ENCODE data around the gene HSP90AB1.

The HSP90AB1 gene

DNA sequence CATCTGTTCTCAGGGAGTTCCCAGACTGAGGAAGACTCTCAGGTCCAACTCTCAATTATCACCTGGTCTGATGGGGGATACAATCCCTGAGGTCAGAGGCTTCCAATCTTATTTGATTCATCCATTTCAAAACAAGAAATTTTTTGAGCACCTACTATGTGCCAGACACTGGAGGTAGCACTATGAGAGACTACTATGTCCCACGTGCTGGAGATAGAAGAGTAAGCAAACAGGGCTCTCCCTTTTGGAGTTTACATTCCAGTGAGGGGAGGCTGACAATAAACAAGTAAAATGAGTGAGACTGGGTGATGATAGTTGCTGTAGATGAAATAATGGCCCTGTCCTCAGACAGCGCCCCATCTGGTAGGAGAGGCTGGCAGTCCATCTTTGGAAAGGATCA lies 39.8 kb downstream of the HSP90AB1 start:
- TF ChIP-seq, protein P1, sequence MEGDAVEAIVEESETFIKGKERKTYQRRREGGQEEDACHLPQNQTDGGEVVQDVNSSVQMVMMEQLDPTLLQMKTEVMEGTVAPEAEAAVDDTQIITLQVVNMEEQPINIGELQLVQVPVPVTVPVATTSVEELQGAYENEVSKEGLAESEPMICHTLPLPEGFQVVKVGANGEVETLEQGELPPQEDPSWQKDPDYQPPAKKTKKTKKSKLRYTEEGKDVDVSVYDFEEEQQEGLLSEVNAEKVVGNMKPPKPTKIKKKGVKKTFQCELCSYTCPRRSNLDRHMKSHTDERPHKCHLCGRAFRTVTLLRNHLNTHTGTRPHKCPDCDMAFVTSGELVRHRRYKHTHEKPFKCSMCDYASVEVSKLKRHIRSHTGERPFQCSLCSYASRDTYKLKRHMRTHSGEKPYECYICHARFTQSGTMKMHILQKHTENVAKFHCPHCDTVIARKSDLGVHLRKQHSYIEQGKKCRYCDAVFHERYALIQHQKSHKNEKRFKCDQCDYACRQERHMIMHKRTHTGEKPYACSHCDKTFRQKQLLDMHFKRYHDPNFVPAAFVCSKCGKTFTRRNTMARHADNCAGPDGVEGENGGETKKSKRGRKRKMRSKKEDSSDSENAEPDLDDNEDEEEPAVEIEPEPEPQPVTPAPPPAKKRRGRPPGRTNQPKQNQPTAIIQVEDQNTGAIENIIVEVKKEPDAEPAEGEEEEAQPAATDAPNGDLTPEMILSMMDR (IDR thresholded peaks at IDR 0.05; ENCODE audit: extremely low read depth, missing control alignments), result no peak
- no peak for DNase-seq (ENCODE audit: low spot score)

GRCh38 chr6:44289726-44290260 lies 42.9 kb downstream of the HSP90AB1 start:
- TF ChIP-seq, protein P1 (IDR thresholded peaks at IDR 0.05; ENCODE audit: extremely low read depth, missing control alignments), result no peak

DNA sequence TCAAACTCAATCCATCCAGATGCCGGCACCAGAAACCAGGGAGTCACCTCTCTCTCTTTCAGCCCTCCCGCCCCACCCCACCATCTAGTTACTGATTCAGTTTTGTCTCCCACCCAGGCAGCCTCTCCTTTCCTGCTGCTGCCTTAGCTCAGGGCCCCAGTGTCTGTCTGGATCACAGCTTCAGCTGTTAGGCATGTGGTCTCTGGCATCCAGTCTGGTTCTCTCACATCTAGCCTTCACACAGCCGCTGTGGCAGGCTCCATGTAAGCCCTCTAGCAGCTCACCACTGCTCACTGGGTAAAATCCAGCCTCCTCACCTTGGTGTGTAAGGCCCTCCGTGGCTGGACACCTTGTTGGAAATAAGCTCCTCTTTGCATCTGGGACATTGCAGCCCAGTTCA lies 44.9 kb downstream of the HSP90AB1 start:
- TF ChIP-seq, protein P1 (IDR thresholded peaks at IDR 0.05; ENCODE audit: extremely low read depth, missing control alignments), result no peak
- DNase-seq (ENCODE audit: low spot score), result no peak

More at GRCh38 chr6:44289726-44290260, 42.9 kb downstream of the HSP90AB1 start:
- no peak for DNase-seq (ENCODE audit: low spot score)

DNA sequence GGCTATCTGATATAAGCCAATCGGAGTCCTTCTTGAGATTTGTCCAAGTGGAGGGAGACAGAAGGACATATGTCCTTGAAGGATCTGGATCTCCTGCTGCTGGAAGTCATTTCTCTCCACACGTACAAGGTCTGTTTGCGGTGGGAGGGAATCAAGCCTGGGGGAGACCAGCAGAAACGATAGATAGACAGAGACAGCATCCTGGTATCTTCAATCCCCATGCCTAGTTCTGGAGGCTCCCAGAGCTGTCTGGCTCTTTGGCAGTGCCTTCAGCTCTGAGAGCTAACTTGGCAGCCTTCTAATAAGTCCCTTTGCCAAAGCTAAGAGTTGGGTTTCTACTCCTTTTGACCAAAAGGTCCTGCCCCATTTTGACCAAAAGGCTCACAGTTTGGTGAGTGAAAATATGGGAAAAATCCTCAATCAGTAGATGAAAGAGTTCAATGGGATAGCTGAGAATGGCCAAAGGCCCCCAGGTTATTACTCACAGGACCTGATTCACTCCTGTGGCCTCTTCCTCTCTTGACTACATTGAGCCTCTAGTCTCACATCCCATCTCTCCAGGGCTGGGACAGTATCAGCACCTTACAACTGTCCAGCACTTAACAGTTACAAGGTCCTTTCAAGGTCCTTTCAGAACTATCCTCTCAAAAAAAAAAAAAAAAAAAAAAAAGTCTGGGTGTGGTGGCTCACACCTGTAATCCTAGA lies 45.9 kb downstream of the HSP90AB1 start:
- DNase-seq (ENCODE audit: low spot score), result no peak
- TF ChIP-seq, protein P1 (IDR thresholded peaks at IDR 0.05; ENCODE audit: extremely low read depth, missing control alignments), result no peak

DNA sequence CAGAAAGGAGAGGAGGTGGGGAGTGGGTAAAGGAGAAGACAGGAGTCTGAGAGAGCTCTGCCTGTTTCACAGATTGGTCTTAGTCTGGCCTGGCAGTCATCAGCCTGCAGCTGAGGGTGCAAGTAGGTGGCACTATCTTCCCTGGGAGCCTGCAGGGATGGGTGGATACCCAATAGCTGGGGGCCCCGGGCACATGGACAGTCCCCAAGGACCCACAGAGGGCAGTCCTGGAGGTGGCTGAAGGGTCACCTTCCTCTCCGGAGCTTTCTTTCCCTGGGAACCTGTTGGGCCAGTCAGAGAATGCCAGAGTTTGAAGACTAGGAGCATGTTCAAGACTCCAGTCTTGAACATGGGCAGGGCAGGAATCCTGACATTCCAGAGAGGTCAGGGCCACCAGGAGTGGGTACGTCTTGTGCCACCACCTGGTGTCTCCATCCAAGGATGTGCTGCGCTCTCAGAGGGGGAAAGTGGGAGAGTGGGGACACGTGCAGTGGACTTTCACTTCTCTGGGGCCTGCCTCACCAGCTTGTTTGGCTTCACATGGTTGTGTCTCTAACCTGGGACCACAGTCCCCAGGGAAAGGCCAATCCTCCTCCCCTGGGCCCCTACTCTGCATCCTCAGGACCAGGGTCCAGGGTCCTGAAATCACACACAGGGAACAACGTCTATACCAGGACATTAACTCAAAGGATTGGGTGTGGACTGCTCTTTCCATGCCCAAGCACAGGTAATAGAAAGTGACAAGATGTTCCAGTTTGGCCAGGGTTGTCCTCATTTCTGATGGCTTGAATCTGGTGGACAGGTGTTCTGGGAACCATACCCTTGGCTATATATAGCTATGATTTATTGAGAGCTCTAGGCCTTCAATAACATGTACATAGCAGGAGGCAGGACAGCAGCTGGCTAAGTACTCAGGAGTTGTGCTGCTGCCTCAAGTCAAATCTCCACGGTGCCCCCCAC lies 48.2 kb downstream of the HSP90AB1 start:
- DNase-seq (ENCODE audit: low spot score), result no peak
- TF ChIP-seq, protein P1 (IDR thresholded peaks at IDR 0.05; ENCODE audit: extremely low read depth, missing control alignments), result no peak

GRCh38 chr6:44297063-44298038 lies 50.5 kb downstream of the HSP90AB1 start:
- no peak for DNase-seq (ENCODE audit: low spot score)
- TF ChIP-seq, protein P1 (IDR thresholded peaks at IDR 0.05; ENCODE audit: extremely low read depth, missing control alignments), result no peak
